Stimulated activated CD4-positive, alpha-beta T cell treated with anti-CD3 and anti-CD28 coated beads, Interleukin-2, amount 100 ng/mL, for 4 hours (primary cell): ENCODE measurements around the gene MLX.

ENCODE experiments used
- DNase-seq: peaks from one replicate; pipeline ENCODE4 v3.0.0-alpha.2; 2020; ENCODE audit warnings: low read depth

Gene MLX

DNA sequence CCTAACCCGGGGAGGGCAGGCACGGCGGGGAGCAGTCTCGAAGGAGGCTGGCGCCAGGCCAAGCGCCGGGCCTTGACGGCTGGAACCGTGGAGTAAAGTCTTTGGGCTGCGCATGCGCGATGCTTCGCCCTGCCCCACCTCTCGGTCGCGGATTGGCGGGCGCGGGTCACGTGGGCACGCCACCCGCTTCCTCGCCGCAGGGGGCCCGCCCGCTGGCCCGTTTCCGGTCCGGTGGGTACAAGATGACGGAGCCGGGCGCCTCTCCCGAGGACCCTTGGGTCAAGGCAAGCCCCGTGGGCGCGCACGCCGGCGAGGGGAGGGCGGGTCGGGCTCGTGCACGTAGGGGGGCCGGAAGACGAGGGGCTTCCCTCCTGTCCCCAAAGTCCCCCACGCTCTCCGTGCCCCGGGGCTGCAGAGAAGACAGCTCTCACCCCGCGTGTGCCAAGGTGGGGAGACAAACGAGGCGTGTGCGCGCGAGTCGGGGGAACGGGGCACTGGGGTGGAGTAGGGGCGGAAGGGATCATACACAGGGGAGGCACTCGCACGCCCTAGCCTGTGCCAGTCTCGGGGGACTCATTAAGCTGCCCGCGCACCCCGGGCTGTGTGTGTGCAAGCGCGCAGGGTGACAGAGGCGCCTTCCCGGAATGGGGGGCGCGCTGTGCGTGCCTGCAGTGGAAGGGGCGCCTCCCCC, at the start of gene MLX:
Gene MLX, plus strand, starts transcription at position 218 of the 691 bp plus-strand sequence. Its CDS starts 25 bp downstream, at position 243.
- DNase-seq: peak; percentile 84

DNA sequence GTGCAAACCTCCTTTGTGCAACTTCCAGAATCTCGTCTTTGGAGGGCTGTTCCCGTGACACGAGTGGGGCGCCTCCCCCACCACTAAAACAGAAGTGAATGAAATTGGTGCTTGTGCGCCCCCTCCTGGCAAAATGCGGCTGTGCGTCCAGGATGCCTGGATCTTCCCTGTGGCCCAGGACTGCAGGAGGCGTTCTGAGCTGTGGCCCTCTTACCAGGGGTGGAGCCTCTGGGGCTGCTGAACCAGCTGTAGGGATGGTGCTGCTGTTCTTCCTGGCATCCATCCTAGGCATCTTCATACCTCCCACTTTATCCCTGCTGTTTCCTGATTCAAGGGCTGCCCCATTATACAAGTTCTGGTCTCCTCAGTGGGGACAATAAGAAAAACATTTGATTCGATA, 49.4 kb upstream of the MLX start:
- DNase-seq: peak; percentile 66

- no peak for DNase-seq
These were observed 48.7 kb upstream of the MLX start for GRCh38 chr17:42518046-42518754.

GRCh38 chr17:42518755-42519545, 48.0 kb upstream of the MLX start:
- no peak for DNase-seq

DNA sequence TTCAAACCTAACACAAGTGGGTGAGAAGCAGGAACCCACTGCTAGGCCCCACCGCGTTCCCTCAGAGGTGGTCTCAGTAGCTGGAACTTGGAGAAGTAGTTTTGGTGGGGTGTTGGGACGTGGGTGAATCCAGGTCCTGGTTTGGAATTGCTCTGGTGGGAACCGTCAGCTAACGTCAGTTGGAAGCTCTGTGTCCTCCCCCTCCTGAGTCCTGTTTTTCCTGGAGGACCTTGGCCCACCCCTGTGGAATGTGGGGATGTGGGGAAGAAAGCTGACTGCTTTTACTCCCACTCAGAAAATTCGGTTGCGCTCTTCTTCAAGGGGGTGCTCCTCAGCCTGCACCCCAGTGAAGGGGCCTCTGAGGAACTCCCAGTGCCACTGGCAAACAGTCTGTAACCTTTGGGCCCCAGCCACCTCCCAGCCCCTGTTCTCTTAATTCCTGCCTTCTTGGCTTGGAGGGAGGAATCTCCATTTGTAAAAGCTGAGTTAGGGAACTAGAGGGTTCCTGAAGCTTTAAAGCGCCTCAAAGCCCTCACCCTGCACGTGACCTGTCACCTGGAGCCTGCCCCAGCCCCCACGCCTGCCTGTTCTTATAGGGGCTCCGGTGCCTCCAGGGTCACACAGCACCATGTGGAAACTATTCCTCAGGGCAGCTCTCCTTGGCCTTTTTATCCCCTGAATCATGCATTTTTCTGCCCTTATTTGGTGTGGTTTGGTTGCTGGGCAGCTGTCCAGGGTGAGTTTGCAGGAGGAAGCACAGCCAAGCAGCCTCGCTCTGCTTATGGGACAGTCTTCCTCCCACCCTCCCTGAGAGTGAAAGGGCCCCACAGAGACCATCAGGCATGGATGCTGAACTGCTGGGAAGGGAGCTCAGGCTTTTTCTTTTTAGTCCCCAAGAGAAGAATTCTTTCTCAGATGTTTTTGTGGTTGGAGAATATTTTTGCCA, 47.1 kb upstream of the MLX start:
- DNase-seq: no peak

- DNase-seq: no peak
These were observed 46.4 kb upstream of the MLX start for GRCh38 chr17:42520540-42520951.

- no peak for DNase-seq
These were observed 45.9 kb upstream of the MLX start for GRCh38 chr17:42521036-42521435.

DNA sequence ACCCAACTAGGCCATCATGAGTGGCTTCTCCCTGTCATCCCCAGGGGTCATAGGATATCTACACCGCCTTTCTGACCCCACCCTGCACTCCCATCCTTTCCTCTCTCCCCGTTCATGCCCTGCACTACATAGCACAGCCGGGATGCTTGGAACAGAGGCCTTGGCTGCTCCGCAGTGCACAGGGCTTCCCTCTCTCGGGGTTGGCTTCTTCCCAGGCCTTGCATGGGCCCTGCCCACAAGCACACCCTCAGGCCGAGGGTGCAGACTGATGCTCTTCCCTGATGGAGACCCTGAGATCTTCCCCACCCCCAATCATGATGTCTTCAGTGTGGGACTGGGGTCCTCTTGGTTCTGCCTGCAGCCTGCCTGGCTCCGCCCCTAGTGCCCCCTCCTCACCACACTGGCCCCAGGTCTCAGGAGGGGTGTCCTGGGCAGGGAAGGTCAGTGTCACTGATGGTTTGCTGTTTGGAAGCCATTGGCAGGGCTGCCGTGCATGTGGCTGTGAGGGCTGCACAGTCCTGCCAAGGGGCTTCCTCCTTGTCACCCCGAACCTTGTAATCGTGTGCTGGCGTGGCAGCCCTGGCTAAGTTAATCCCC, 45.1 kb upstream of the MLX start:
- no peak for DNase-seq

GRCh38 chr17:42522263-42522790, 44.6 kb upstream of the MLX start:
- no peak for DNase-seq

GRCh38 chr17:42522798-42523278, 44.1 kb upstream of the MLX start:
- no peak for DNase-seq

DNA sequence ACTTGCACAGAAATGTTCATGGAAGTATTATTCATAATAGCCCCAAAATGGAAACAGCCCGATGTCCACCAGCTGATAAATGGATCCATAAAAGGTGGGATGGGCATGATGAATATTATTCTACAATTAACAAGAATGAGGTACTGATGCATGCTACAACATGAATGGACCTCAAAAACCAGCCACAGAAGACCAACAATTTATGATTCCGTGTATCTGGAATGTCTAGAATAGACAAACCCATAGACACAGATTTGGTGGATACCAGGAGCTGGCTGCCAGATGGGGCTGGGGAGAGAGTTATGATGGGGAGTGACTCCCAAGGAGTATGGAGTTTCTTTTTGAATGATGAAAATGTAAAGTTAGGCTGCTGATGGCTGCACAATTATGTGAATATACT, 41.7 kb upstream of the MLX start:
- DNase-seq: no peak

DNA sequence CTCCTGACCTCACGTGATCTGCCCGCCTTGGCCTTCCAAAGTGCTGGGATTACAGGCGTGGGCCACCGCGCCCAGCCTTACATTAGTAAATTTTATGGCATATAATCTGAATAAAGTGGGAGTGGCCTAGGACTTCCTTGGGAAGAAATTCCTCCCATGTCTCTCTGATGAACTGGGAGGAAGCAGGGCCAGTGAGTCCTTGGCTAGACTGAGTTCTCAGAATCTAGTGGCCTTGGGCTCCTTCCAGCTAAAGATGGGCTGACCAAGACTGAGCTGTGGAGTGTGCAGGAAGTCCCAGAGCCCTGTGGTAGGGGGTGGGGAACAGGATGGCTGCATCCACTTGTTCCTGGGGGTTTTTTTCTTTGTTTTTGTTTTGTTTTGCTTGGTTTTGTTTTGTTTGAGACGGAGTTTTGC, 40.9 kb upstream of the MLX start:
- no peak for DNase-seq

- no peak for DNase-seq
These were observed 39.0 kb upstream of the MLX start for GRCh38 chr17:42527932-42528331.

GRCh38 chr17:42529061-42529460, 37.8 kb upstream of the MLX start:
- DNase-seq: no peak

DNA sequence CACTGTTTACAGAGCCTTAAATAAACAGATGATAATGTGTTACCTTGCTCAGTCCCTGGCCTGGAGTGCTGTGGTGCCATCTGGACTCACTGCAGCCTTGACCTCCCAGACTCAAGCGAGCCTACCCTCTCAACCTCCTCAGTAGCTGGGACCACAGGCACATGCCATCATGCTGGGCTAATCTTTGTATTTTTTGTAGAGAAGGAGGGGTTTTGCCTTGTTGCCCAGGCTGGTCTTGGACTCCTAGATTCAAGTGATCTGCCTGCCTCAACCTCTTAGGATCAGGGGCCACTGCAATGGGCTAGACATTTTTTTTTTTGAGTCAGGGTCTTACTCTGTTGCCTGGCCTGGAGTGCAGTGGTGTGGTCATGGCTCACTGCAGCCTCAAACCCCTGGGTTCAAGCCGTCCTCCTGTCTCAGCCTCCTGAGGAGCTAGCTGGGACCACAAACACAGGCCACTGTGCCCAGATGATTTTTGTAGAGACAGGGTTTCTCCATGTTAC, 35.9 kb upstream of the MLX start:
- DNase-seq: no peak

DNA sequence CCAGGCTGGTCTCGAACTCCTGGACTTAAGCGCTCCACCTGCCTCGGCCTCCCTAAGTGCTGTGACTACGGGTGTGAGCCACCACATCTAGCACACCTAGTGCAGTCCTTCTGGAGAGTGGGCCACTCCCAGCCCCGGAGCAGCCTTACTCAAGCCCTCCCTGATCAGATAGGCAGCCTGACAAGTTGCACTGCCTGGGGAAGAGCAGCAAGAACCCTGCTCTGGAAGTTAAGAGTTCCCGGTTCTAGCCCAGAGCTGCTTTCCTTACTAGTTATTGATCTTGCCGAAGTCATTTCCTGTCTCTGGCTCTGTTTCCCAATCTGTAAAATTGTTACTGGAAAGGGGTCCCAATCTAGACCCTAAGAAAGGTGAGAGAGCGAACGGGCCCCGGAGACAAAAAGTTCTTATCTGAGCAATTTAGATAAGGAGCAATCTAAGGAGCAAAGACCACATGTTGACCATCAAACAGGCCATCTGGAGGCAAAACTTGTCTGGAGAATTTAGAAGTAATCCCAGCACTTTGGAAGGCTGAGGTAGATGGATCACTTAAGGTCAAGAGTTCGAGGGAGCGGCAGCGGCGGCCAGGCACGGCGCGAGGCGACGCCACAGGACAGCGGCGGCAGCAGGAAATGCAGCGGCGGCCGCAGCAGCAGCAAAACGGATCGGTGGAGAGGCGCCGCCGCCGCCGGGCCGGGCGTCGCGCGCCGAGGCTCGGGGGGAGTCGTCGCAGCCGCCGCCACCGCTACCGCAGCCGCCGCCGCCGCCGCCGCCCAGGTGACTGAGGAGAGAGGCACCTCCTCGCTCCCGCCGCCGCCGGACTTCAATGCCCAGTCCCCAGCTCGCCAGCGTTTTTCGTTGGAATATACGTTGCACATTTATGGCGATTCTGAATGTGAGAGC, 35.2 kb upstream of the MLX start:
- DNase-seq: peak; percentile 19

DNA sequence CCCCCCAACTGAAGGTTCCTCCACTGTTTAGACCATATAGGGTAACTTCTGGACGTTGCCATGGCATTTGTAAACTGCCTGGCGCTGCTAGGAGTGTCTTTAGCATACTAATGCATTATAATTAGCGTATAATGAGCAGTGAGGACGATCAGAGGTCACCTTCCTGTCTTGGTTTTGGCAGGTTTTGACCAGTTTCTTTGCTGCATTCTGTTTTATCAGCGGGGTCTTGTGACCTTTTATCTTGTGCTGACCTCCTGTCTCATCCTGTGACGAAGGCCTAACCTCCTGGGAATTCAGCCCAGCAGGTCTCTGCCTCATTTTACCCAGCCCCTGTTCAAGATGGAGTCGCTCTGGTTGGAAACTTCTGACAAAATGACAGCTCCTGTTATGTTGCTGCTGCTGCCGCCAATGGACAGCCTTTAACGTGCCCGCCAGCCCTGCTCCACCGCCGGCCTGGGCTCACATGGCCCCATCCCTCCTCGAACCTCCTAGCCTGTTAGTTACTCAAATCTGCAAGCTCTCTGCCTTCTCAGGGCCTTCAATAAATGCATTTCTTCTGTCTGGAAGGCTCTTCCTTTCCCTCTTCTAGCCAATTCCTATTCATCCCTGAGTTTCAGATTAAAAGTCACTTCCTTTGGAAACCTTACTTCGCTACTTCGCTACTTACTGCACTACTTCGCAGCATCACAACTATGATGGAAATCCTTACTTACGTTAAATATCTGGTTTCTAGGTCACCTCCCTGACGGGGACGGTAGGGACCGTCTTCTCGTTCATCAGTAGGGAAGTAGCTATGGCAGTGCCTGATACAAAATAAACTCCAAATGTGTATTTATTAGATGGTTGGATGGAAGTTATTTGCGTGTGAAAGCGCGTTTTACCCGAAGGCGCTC, 31.5 kb upstream of the MLX start:
- DNase-seq: no peak

GRCh38 chr17:42536048-42536371, 30.9 kb upstream of the MLX start, which contains the start of gene NAGLU:
TSS of gene NAGLU (plus strand) at chr17:42536241. CDS start at chr17:42536273, 32 bp downstream.
- DNase-seq: peak; percentile 70
